ENCODE results near the gene ZNF438. TPM values are rescaled to one million over a fixed set of nuclear protein-coding genes. Genes with fewer than 3 reads are reported as not detected.

The ZNF438 gene
- total and polyA plus RNA-seq, 10 of the 15 experiments (the other 5 are each of a cell fraction or from before 2014, with no cell fraction given) = 0.93 to 5.2 (median 1.9) TPM

- Histone ChIP-seq H4K20me1 (ENCODE audit: control insufficient read depth, insufficient read depth) (no peaks in the 10 kb centered on the region), H3K79me2 (ENCODE audit: control insufficient read depth, insufficient read depth, low read length) (peaks cover 2% of the 10 kb centered on the region; the same call in 1 of the 2 replicates), H3K4me1 (ENCODE audit: control insufficient read depth, insufficient read depth, low read length) (peaks cover 2% of the 10 kb centered on the region; the same call in 1 of the 2 replicates), H3K27me3 (replicated peaks in 1 of 2; ENCODE audit: control insufficient read depth in 2 of 2, insufficient read depth in 2 of 2, low read length in 1 of 2) (no peaks in the 10 kb centered on the region), H3K36me3 (ENCODE audit: control insufficient read depth in 2 of 2, insufficient read depth in 2 of 2, low read length in 1 of 2) (no peaks in the 10 kb centered on the region), H2AFZ (ENCODE audit: control insufficient read depth, low read depth, low read length) (no peak overlapping the region), H3K27ac (ENCODE audit: control insufficient read depth, insufficient read depth) (no peak overlapping the region), H3K4me3 (no peak overlapping the region), H3K9ac (ENCODE audit: control insufficient read depth, insufficient read depth, low read length) (no peak overlapping the region), H3K9me3 (replicated peaks; ENCODE audit: control insufficient read depth, insufficient read depth, low read length) (no peaks in the 10 kb centered on the region; the same call in 2 of the 3 replicates), H3K4me2 (ENCODE audit: control insufficient read depth, insufficient read depth) (no peak overlapping the region)
- BruUV-seq (replicated peaks) = no TSS peak
- POLR2A ChIA-PET = no interaction called here
- SMC1A ChIA-PET (ENCODE audit: uncharacterized antibody, unreplicated experiment) = interaction anchor here (0.6 to 1.5 kb wide), 6 partner anchors 10 to 422 kb away, joined by 3 to 4 read pairs (median 3); no protein-coding TSS in a partner anchor
- FAIRE-seq (no peak), ATAC-seq (no peak), DNase-seq (ENCODE audit: low read depth, low spot score) (no peak)
- 60% methylated on average over 1 of the region's 1 CpG for WGBS (ENCODE audit: insufficient coverage, insufficient replicate concordance, low lambda C conversion rate, missing lambda C conversion rate)
- RAD21 ChIA-PET (ENCODE audit: unreplicated experiment) = interaction anchor here (1.2 kb wide), 1 partner anchor 10 kb away, joined by 4 read pairs; no protein-coding TSS in a partner anchor
- TF ChIP-seq PAX8 (IDR thresholded peaks at IDR 0.05) (no peak), NR2C2 (IDR thresholded peaks at IDR 0.05; ENCODE audit: borderline replicate concordance, control insufficient read depth, insufficient read length, low read depth) (no peak), TARDBP (IDR thresholded peaks at IDR 0.05; ENCODE audit: borderline replicate concordance) (no peak), NKRF (conservative IDR thresholded peaks at IDR 0.05) (no peak), NFIC (IDR thresholded peaks at IDR 0.05; ENCODE audit: low read depth, low read length) (no peak), ZBTB33 (IDR thresholded peaks at IDR 0.05) (no peak), PBX3 (IDR thresholded peaks at IDR 0.05; ENCODE audit: insufficient replicate concordance, low read depth, low read length) (no peak), GATAD2B (conservative IDR thresholded peaks at IDR 0.05; ENCODE audit: low read depth) (no peak), DPF2 (IDR thresholded peaks at IDR 0.05) (no peak)
- CTCF ChIA-PET = interaction anchor here (0.6 kb wide), 1 partner anchor 251 kb away, joined by 3 read pairs; no protein-coding TSS in a partner anchor
- in situ Hi-C loops (cut with MboI) (no loop called here), intact Hi-C loops (cut with micrococcal nuclease; ENCODE audit: unreplicated experiment) (loop anchor here (10.0 kb wide), 1 partner anchor 99 kb away; no protein-coding TSS in a partner anchor)
Measured at GRCh38 chr10:31035266-31035798, 3.7 kb upstream of the ZNF438 start.
